Measurements from ENCODE around the gene HDLBP.
A peak's percentile ranks its signal among the peaks of the same experiment; 100 is the strongest.

The HDLBP gene

GRCh38 chr2:241228860-241229516 is 86.5 kb downstream of the HDLBP start:
- DNase-seq (ENCODE audit: low spot score), result no peak

GRCh38 chr2:241228081-241228859 is 87.2 kb downstream of the HDLBP start:
- no peak for DNase-seq (ENCODE audit: low spot score)

- no peak for DNase-seq (ENCODE audit: low spot score)
Measured at GRCh38 chr2:241227594-241227993, 87.9 kb downstream of the HDLBP start.

- no peak for DNase-seq (ENCODE audit: low spot score)
Measured at GRCh38 chr2:241226723-241227572, 88.5 kb downstream of the HDLBP start.

- no peak for DNase-seq (ENCODE audit: low spot score)
Measured at GRCh38 chr2:241225983-241226382, 89.5 kb downstream of the HDLBP start.

GRCh38 chr2:241225545-241225944 is 89.9 kb downstream of the HDLBP start:
- DNase-seq (ENCODE audit: low spot score), result no peak

- no peak for DNase-seq (ENCODE audit: low spot score)
Measured at GRCh38 chr2:241224851-241225438, 90.5 kb downstream of the HDLBP start.

- peak; percentile 53 for DNase-seq (ENCODE audit: low spot score)
Measured at GRCh38 chr2:241224018-241224850, 91.2 kb downstream of the HDLBP start.

- DNase-seq (ENCODE audit: low spot score), result no peak
Measured at GRCh38 chr2:241223211-241224017, 92.1 kb downstream of the HDLBP start.

- DNase-seq (ENCODE audit: low spot score), result no peak
Measured at GRCh38 chr2:241219856-241220356, 95.6 kb downstream of the HDLBP start.

- DNase-seq (ENCODE audit: low spot score), result no peak
Measured at GRCh38 chr2:241219030-241219382, 96.5 kb downstream of the HDLBP start.

- peak; percentile 79 for DNase-seq (ENCODE audit: low spot score)
Measured at GRCh38 chr2:241218131-241219029, 97.1 kb downstream of the HDLBP start.

- DNase-seq (ENCODE audit: low spot score), result peak; percentile 94
Measured at GRCh38 chr2:241217320-241218031, 98.0 kb downstream of the HDLBP start.

- no peak for DNase-seq (ENCODE audit: low spot score)
Measured at GRCh38 chr2:241216211-241216761, 99.2 kb downstream of the HDLBP start.

- DNase-seq (ENCODE audit: low spot score), result no peak
Measured at GRCh38 chr2:241215421-241215820, 100.1 kb downstream of the HDLBP start.

GRCh38 chr2:241214766-241215165 is 100.7 kb downstream of the HDLBP start:
- DNase-seq (ENCODE audit: low spot score), result no peak

GRCh38 chr2:241214209-241214608 is 101.3 kb downstream of the HDLBP start:
- no peak for DNase-seq (ENCODE audit: low spot score)

- no peak for DNase-seq (ENCODE audit: low spot score)
Measured at GRCh38 chr2:241213567-241213966, 101.9 kb downstream of the HDLBP start.
